ENCODE measurements around the gene KCNH2. TPM values are rescaled to one million over a fixed set of nuclear protein-coding genes. Genes with fewer than 3 reads are reported as not detected.

KCNH2 gene
- polyA plus RNA-seq, 1 experiment, result 0.06 TPM

GRCh38 chr7:150943453-150943814 lies 34.7 kb downstream of the KCNH2 start:
- CTCF ChIA-PET, result no interaction called here
- H3K36me3 ChIP-seq (ENCODE audit: control insufficient read depth, insufficient read depth, low read length), result no peaks in the 10 kb centered on the region
- POLR2A ChIA-PET, result no interaction called here
- no peak for DNase-seq (ENCODE audit: low read depth)
- TF ChIP-seq CTCF (IDR thresholded peaks at IDR 0.05; ENCODE audit: insufficient read depth, low read depth, low read length), result no peak
- H3K27me3 ChIP-seq (ENCODE audit: control insufficient read depth, insufficient read depth, low read length), result peaks cover 5% of the 10 kb centered on the region; the same call in 1 of the 2 replicates
- H3K4me3 ChIP-seq (ENCODE audit: low read depth, low read length), result no peak overlapping the region

GRCh38 chr7:150942591-150943452 lies 35.3 kb downstream of the KCNH2 start:
- TF ChIP-seq CTCF (IDR thresholded peaks at IDR 0.05; ENCODE audit: insufficient read depth, low read depth, low read length), result no peak
- H3K36me3 ChIP-seq (ENCODE audit: control insufficient read depth, insufficient read depth, low read length), result no peaks in the 10 kb centered on the region
- H3K27me3 ChIP-seq (ENCODE audit: control insufficient read depth, insufficient read depth, low read length), result peaks cover 3% of the 10 kb centered on the region; the same call in 1 of the 2 replicates
- DNase-seq (ENCODE audit: low read depth), result no peak
- H3K4me3 ChIP-seq (ENCODE audit: low read depth, low read length), result no peak overlapping the region
- ChIA-PET POLR2A (no interaction called here), CTCF (no interaction called here)

- POLR2A ChIA-PET, result no interaction called here
- TF ChIP-seq CTCF (IDR thresholded peaks at IDR 0.05; ENCODE audit: insufficient read depth, low read depth, low read length), result no peak
- CTCF ChIA-PET, result interaction anchor here (1.3 kb wide), 1 partner anchor 21 kb away, joined by 3 read pairs; no protein-coding TSS in a partner anchor
- H3K27me3 ChIP-seq (ENCODE audit: control insufficient read depth, insufficient read depth, low read length), result 0 out of 2 replicates have a peak, but pooled peaks cover 2% of the 10 kb centered on the region
- DNase-seq (ENCODE audit: low read depth), result no peak
- H3K4me3 ChIP-seq (ENCODE audit: low read depth, low read length), result no peak overlapping the region
- H3K36me3 ChIP-seq (ENCODE audit: control insufficient read depth, insufficient read depth, low read length), result no peaks in the 10 kb centered on the region
These were observed 36.0 kb downstream of the KCNH2 start for GRCh38 chr7:150942001-150942590.

GRCh38 chr7:150941351-150942000 lies 36.6 kb downstream of the KCNH2 start:
- Histone ChIP-seq H3K27me3 (ENCODE audit: control insufficient read depth, insufficient read depth, low read length) (0 out of 2 replicates have a peak, but pooled peaks cover 2% of the 10 kb centered on the region), H3K4me3 (ENCODE audit: low read depth, low read length) (no peak overlapping the region), H3K36me3 (ENCODE audit: control insufficient read depth, insufficient read depth, low read length) (no peaks in the 10 kb centered on the region)
- no peak for DNase-seq (ENCODE audit: low read depth)
- ChIA-PET POLR2A (no interaction called here), CTCF (interaction anchor here (1.3 kb wide), 1 partner anchor 21 kb away, joined by 3 read pairs; no protein-coding TSS in a partner anchor)
- TF ChIP-seq CTCF (IDR thresholded peaks at IDR 0.05; ENCODE audit: insufficient read depth, low read depth, low read length), result no peak

All from BJ (cell line).